ENCODE measurements around the gene IMP4. TPM values are rescaled to one million over a fixed set of nuclear protein-coding genes. Genes with fewer than 3 reads are reported as not detected.
A peak's percentile ranks its signal among the peaks of the same experiment; 100 is the strongest.

Gene IMP4
- polyA plus RNA-seq, 1 donor (not counting 4 experiments of a cell fraction or from before 2014, with no cell fraction given): 75.8 TPM

DNA sequence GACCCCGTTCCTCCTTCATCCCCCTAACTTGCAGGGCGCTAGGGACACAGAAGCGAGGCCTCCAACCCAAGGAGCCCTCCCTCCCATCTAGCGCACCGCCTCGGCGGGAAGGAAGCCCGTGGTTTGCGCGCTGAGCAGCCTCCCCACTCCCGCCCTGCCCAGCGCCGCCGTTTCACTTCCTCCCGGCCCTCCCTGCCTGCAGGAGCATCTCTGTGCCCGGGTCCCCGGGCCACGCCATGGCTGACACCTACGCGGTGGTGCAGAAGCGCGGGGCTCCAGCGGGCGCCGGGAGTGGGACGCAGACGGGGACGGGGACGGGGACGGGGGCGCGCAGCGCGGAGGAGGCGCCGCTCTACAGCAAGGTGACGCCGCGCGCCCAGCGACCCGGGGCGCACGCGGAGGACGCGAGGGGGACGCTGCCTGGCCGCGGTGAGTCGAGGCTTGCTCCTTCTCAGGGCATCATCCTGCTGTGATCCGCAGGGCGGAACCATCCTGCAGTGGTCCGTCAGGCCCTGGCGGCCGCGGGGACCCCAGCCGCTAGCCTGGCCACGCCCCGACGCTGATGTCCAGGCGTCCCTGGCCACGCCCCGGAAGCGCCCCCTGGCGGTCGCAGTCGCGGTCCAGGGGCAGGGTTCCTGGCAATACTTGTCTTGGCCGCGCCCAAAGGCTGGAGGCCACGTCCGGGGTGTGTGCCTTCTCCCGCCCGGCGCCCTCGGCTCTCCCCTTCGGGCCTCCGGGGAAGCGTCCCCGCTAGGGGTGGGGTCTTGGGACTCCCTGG, 29.5 kb downstream of the IMP4 start:
- H4K20me1 ChIP-seq (ENCODE audit: control insufficient read depth, extremely low read depth, insufficient read depth, low read length): no peaks in the 10 kb centered on the region
- FAIRE-seq: no peak
- H3K9ac ChIP-seq (ENCODE audit: control insufficient read depth, extremely low read depth, insufficient read depth, low read length): peak overlapping the region; percentile 52
- peaks cover 0 to 3% of the 10 kb centered on the region in 2 experiments for H3K36me3 ChIP-seq (ENCODE audit: control insufficient read depth in 2 of 2, extremely low read depth in 1 of 2, insufficient read depth in 2 of 2, low read length in 2 of 2)
- no peak overlapping the region for H3K27ac ChIP-seq (ENCODE audit: control insufficient read depth, insufficient read depth, low read length)
- TF ChIP-seq EZH2 (IDR thresholded peaks at IDR 0.05; ENCODE audit: low read length): no peak
- TF ChIP-seq, protein P1, sequence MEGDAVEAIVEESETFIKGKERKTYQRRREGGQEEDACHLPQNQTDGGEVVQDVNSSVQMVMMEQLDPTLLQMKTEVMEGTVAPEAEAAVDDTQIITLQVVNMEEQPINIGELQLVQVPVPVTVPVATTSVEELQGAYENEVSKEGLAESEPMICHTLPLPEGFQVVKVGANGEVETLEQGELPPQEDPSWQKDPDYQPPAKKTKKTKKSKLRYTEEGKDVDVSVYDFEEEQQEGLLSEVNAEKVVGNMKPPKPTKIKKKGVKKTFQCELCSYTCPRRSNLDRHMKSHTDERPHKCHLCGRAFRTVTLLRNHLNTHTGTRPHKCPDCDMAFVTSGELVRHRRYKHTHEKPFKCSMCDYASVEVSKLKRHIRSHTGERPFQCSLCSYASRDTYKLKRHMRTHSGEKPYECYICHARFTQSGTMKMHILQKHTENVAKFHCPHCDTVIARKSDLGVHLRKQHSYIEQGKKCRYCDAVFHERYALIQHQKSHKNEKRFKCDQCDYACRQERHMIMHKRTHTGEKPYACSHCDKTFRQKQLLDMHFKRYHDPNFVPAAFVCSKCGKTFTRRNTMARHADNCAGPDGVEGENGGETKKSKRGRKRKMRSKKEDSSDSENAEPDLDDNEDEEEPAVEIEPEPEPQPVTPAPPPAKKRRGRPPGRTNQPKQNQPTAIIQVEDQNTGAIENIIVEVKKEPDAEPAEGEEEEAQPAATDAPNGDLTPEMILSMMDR (optimal IDR thresholded peaks at IDR 0.05 in 1 of 3, IDR thresholded peaks at IDR 0.05 in 1 of 3, conservative IDR thresholded peaks at IDR 0.05 in 1 of 3; ENCODE audit: extremely low read depth in 1 of 3, insufficient read depth in 2 of 3, low read length in 3 of 3): peak; percentile 53 to 79 (median 74)
- dilution Hi-C loops (cut with MboI; ENCODE audit: extremely low pct_ligation_motif_present, low sequenced_read_pairs): no loop called here
- H3K4me1 ChIP-seq (ENCODE audit: control insufficient read depth, extremely low read depth, insufficient read depth, low read length): peaks cover 3% of the 10 kb centered on the region
- H3K4me2 ChIP-seq (ENCODE audit: control insufficient read depth, extremely low read depth, insufficient read depth, low read depth, low read length): peak overlapping the region; percentile 65
- no peaks in the 10 kb centered on the region for H3K9me3 ChIP-seq (ENCODE audit: control insufficient read depth, low read depth, low read length)
- no peaks in the 10 kb centered on the region for H3K79me2 ChIP-seq (ENCODE audit: control insufficient read depth, insufficient read depth, low read length)
- no peaks in the 10 kb centered on the region for H3K9me1 ChIP-seq (ENCODE audit: control insufficient read depth, extremely low read depth, insufficient read depth, low read length)
- H3K27me3 ChIP-seq (ENCODE audit: control insufficient read depth, extremely low read depth, insufficient read depth, low read length): no peaks in the 10 kb centered on the region
- H2AFZ ChIP-seq (ENCODE audit: control insufficient read depth, low read length): peak overlapping the region; percentile 96
- peak overlapping the region; percentile 58 to 68 (median 67) for H3K4me3 ChIP-seq (ENCODE audit: control insufficient read depth in 2 of 3, extremely low read depth in 1 of 3, insufficient read depth in 2 of 3, low read depth in 1 of 3, low read length in 3 of 3)
- peak; percentile 25 for DNase-seq (ENCODE audit: low read depth, low spot score)

DNA sequence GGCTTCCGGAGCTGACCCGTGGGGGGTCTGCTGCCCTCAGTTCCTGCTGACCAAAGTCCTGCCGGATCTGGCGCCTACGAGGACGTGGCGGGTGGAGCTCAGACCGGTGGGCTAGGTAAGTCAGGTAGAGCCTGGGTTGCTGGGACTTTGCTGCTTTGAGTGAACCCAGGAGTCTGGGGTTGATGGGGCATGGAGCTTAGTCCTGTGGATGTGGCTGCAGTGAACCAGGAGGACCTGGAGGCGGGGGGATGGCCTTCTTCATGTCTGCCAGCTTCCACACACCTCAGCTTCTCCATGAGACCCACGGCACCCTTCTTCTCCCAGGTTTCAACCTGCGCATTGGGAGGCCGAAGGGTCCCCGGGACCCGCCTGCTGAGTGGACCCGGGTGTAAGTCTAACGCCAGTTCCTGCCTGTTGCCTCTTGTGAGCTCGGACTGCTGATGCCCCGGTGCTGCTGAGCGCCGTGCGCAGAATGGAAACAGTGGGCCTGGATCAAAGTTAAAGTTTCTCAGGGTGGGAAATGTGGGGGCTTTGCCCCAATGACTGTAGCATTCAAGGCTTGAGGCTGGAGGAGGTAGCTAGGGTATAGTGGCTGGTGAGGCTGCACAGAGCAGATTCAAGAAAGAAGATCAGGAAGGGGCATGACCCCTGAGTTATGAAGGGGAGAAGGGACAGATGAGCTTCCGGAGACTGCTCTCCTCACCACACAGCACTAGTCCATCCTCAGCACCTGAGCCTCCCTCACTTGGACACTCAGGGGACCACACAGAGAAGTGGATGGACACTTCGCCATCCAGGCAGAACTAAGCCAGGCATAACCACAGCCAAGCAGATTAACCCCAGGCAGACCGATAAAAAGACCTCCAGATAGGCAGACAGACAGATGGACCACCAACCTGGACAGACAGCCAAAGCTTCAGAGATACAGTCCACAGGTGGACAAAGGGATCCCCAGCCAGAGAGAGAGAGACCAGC, 30.4 kb downstream of the IMP4 start:
- Histone ChIP-seq H3K79me2 (ENCODE audit: control insufficient read depth, insufficient read depth, low read length) (no peaks in the 10 kb centered on the region), H3K4me2 (ENCODE audit: control insufficient read depth, extremely low read depth, insufficient read depth, low read depth, low read length) (peak overlapping the region; percentile 65), H3K27ac (ENCODE audit: control insufficient read depth, insufficient read depth, low read length) (no peak overlapping the region), H3K27me3 (ENCODE audit: control insufficient read depth, extremely low read depth, insufficient read depth, low read length) (no peaks in the 10 kb centered on the region), H3K9ac (ENCODE audit: control insufficient read depth, extremely low read depth, insufficient read depth, low read length) (peak overlapping the region; percentile 52), H4K20me1 (ENCODE audit: control insufficient read depth, extremely low read depth, insufficient read depth, low read length) (no peaks in the 10 kb centered on the region), H3K4me1 (ENCODE audit: control insufficient read depth, extremely low read depth, insufficient read depth, low read length) (peaks cover 3% of the 10 kb centered on the region), H3K9me3 (ENCODE audit: control insufficient read depth, low read depth, low read length) (no peaks in the 10 kb centered on the region), H3K4me3 (ENCODE audit: control insufficient read depth in 2 of 3, extremely low read depth in 1 of 3, insufficient read depth in 2 of 3, low read depth in 1 of 3, low read length in 3 of 3) (peak overlapping the region; percentile 58 to 68 (median 67)), H3K9me1 (ENCODE audit: control insufficient read depth, extremely low read depth, insufficient read depth, low read length) (no peaks in the 10 kb centered on the region), H3K36me3 (ENCODE audit: control insufficient read depth in 2 of 2, extremely low read depth in 1 of 2, insufficient read depth in 2 of 2, low read length in 2 of 2) (peaks cover 0 to 3% of the 10 kb centered on the region in 2 experiments), H2AFZ (ENCODE audit: control insufficient read depth, low read length) (peak overlapping the region; percentile 96)
- dilution Hi-C loops (cut with MboI; ENCODE audit: extremely low pct_ligation_motif_present, low sequenced_read_pairs): no loop called here
- DNase-seq (ENCODE audit: low read depth, low spot score) (no peak), FAIRE-seq (no peak)
- TF ChIP-seq EZH2 (IDR thresholded peaks at IDR 0.05; ENCODE audit: low read length): no peak

Measured in keratinocyte (primary cell).